Hepatocyte (in vitro differentiated cells): Measurements from ENCODE around the gene ZPR1.

ENCODE experiments used
- EZH2 ChIP-seq: fragments of 200-600 bp; sonication (generic); IDR thresholded peaks from 2 replicates; pipeline ENCODE4 v1.6.1; 2016; ENCODE audit warnings: antibody characterized with exemption, mild to moderate bottlenecking, borderline replicate concordance
- EZH2phosphoT487 ChIP-seq: fragments of 200-600 bp; sonication (generic); IDR thresholded peaks from one replicate; pipeline ENCODE4 v1.6.1; 2018; ENCODE audit warnings: antibody characterized with exemption, mild to moderate bottlenecking, low read depth, moderate library complexity; ENCODE audit not compliant: unreplicated experiment, severe bottlenecking
- TF ChIP-seq, protein P1 (sequence below): fragments of 200-600 bp; sonication (generic); IDR thresholded peaks from 2 replicates; pipeline ENCODE4 v1.5.1; 2016; ENCODE audit warnings: antibody characterized with exemption, mild to moderate bottlenecking; ENCODE audit not compliant: poor library complexity

- TF ChIP-seq, protein P1, sequence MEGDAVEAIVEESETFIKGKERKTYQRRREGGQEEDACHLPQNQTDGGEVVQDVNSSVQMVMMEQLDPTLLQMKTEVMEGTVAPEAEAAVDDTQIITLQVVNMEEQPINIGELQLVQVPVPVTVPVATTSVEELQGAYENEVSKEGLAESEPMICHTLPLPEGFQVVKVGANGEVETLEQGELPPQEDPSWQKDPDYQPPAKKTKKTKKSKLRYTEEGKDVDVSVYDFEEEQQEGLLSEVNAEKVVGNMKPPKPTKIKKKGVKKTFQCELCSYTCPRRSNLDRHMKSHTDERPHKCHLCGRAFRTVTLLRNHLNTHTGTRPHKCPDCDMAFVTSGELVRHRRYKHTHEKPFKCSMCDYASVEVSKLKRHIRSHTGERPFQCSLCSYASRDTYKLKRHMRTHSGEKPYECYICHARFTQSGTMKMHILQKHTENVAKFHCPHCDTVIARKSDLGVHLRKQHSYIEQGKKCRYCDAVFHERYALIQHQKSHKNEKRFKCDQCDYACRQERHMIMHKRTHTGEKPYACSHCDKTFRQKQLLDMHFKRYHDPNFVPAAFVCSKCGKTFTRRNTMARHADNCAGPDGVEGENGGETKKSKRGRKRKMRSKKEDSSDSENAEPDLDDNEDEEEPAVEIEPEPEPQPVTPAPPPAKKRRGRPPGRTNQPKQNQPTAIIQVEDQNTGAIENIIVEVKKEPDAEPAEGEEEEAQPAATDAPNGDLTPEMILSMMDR, result no peak
- TF ChIP-seq EZH2phosphoT487, result no peak
- TF ChIP-seq EZH2, result no peak
Measured at GRCh38 chr11:116727990-116728389, 59.8 kb downstream of the ZPR1 start.
